ENCODE data around the gene LRCH1.
"Not testable (repeated sequence)": the region's sequence is repeated elsewhere in the genome, so short reads cannot be mapped to it uniquely, and the experiment has no call there.

LRCH1 gene

GRCh38 chr13:46552889-46553520, at the start of gene LRCH1:
LRCH1 (plus strand) TSS chr13:46553170; CDS start chr13:46553397, 227 bp downstream.
- DNase-seq (ENCODE audit: low read depth), result no peak

DNA sequence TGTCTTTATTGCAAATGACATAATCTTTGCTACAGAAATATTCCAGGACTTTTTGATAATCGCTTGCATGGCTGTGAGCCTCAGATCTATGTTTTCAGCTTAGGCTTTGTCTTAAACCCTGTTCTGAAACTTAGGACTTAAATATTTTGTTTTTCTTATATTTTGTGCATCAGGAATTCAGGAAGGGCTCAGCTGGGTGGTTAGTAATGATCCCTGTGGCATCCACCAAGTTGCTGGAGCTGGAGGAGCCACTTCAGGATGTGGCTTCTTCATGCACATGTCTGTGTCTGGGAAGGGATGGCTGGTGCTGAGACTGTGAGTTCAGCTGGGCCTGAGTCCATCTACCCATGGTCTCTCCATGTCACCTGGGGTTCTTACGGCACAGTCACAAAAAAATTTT, 48.9 kb upstream of the LRCH1 start:
- no peak for DNase-seq (ENCODE audit: low read depth)

- DNase-seq (ENCODE audit: low read depth), result no peak
Observed at GRCh38 chr13:46507981-46508380, 45.0 kb upstream of the LRCH1 start.

DNA sequence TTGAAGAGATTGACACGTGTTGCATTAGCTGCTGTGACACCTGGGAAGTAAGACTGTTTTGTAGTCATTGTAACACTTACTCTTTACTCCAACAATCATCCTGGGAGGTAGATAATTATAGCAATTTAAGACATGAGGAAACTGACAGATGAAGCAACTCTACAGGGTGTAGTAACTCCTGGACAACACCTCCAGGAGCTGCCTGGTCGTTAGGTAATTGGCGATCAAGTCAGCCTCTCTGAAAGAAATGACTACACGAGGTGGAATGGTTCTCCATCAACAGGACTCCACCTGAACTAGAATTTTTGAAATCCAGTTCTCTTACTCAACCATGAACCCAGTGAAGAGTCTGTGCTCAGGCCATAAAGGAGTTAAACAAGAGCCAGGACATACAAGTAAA, 43.0 kb upstream of the LRCH1 start:
- no peak for DNase-seq (ENCODE audit: low read depth)

- DNase-seq (ENCODE audit: low read depth), result no peak
Observed at GRCh38 chr13:46515803-46516202, 37.2 kb upstream of the LRCH1 start.

DNA sequence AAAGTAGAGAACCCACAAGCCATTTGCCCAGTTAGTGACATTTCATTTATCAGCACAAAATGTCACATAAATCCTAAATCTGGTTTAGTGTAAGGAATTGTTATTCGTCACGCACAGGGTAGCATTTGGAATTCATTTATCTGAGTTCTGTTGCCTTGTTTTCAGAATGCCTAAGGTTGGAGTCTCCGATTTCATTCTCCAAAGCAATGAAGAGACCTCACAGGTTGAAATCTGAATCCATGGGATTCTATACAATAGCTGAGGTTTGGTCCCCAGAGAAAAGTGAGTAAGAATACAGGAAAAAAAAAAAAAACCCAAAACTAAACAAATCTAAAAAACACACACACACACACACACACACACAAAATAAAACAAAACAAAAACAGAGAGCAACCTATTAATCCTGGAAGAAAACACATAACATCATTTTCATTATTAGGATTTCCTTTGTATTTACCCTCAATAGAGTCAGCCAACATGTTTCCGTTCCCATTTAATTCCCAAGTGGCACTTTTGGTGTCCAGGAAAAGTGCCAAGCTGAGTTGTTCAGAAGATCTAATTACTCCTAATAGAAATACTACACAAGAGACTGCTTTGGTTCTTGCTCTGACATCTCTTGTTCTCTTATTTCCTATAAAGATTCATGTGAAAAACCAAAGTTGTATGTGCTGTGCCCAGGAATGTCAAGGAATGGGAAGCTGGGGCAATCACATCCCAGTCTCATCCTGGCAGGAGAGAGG, 36.2 kb upstream of the LRCH1 start:
- DNase-seq (ENCODE audit: low read depth), result no peak

DNA sequence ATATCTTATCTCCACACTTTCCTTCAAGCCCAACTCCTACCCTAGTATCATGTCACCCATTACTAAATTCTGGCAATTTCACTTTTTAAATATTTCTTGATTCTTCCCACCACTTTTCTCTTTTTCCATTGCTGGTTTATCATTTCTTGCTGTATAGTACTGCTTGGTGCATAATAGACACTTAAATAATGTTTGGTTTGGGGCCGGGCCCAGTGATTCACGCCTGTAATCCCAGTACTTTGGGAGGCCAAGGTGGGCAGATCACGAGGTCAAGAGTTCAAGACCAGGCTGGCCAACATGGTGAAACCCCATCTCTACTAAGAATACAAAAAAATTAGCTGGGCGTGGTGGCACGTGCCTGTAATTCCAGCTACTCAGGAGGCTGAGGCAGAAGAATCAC, 35.2 kb upstream of the LRCH1 start:
- DNase-seq (ENCODE audit: low read depth), result not testable (repeated sequence)

- DNase-seq (ENCODE audit: low read depth), result no peak
Observed at GRCh38 chr13:46519182-46519581, 33.8 kb upstream of the LRCH1 start.

DNA sequence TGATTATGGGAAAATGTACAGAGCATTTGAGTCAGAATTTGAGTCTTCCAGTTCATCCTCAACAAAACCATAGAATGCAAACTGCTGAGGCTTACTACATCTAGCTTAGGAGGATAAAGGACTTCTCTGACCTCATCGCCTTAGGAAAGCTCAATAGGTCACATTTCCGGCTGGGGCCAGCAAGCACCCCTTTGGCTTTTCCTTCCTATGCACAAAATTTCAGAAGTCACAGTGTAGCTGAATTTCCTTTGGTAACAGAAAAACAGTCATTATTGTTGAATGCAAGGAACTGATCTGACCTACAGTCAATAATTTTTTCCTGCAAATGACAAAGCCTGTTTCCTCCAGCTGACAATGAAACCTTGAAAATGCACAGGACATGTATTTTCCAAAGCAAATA, 32.8 kb upstream of the LRCH1 start:
- DNase-seq (ENCODE audit: low read depth), result no peak

- DNase-seq (ENCODE audit: low read depth), result no peak
Observed at GRCh38 chr13:46521486-46521885, 31.5 kb upstream of the LRCH1 start.

GRCh38 chr13:46521921-46522747, 30.8 kb upstream of the LRCH1 start:
- DNase-seq (ENCODE audit: low read depth), result no peak

DNA sequence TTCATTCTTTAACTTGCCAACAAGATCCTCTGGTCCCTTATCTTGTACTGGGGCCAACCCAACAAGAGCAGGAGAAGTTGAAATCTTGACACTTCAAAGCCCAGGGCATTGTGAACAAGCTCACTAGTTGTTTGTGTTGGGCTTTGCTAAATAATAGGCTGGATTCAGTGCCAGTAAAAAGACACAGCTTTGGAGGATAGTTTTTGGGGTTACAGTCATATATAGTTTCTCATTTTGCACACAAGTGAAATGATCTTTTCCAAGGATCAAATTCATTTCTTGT, 30.3 kb upstream of the LRCH1 start:
- no peak for DNase-seq (ENCODE audit: low read depth)

DNA sequence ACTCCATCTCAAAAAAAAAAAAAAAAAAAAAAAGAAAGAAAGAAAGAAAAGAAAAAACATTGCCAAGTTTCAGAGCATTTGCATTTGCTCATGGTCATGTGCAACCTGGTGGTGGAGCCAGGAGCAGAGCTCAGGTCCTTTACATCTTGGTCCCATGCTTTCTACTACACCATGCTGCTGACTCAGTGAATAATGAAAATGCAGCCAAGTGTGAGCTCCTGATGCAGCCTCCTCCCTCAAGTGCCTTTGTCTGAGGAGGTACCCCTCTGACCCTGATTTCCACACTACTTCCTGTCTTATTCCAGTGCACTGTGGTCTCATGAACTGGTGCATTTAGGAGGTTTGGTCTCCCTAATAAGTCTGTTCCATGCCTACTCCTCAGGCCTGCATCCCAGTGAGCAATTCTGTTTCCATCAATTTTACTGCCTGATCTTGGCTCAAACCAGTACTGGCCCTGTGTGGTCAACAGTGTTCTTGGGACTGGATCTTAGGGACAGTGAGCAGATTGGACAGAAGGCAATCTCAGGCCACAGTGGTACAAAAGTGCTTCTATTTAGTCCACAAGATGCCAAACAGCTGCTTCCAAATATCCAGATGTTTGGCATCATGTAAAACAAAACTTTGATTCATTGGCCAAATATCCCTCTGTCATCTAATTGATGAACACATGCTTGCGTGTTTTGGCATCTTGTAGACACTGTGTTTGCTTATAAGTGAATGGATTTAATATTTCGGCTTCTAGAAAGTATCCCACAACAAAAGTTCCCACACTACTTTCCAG, 28.8 kb upstream of the LRCH1 start:
- no peak for DNase-seq (ENCODE audit: low read depth)

DNA sequence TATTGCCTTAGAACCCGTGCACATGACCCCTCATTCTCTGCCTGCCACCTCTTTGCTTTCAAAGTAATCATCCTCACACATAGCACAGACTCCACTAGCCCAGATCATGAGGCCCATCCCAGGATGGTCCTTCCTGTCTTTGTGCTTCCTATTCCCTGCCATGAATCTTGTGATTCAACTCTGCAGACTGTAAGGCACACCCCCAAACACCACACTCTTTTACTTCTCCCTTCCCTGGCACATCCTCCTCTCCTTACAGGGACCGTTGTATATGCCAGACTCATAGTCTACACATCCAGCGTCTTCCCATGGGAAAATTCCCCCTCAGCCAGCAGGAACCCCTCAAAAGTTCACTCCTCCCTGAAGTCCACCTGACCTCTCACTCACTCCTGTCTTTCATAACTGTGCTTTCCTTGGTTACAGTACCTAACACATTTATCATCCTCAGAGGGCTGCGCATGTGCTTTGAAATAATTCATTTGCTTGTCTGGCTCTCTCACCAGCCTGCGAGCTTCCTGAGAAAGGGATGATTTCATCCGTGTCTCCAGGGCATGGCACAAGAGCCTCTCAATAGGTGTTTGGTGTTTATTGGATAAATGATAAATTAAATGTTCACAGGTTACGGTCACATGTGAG, 26.8 kb upstream of the LRCH1 start:
- DNase-seq (ENCODE audit: low read depth), result no peak

DNA sequence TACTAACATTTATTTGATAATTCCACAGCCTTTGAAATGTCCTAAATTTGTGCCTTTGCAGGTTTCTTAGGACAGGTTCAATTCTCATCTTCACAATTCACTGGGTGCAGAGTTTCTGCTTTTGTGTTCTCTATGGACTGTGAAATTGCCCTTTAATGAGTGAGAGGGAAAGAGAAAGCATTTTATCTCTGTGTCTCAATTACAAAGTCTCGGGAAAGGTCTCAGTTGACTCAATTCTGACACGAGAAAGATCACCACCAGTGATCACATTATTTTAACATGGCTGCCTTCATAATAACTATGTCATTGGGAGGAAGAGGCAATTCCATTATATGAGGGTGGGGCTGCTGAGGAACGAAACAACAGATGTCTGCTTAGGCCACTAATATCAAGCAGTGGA, 26.2 kb upstream of the LRCH1 start:
- no peak for DNase-seq (ENCODE audit: low read depth)

DNA sequence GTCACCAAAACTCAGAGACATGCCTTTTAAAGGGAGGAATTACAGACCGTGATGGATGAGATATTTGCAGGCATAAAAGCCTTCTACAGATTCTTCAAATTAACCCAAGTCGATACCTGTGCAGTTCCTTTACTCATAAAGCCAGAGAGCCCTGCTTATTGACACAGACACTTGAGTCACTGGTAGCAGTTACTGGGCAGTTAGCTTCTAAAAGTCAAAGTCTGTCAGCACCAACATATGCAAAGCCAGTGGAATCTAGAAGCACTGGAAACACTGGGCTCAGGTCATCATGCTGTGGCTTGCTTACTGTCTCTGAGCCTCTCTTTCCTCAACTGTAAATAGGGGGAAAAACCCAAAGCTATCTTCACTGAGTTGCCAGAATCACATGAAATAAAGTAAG, 25.7 kb upstream of the LRCH1 start:
- DNase-seq (ENCODE audit: low read depth), result no peak

- no peak for DNase-seq (ENCODE audit: low read depth)
Observed at GRCh38 chr13:46529216-46529919, 23.6 kb upstream of the LRCH1 start.

- DNase-seq (ENCODE audit: low read depth), result no peak
Observed at GRCh38 chr13:46530084-46530935, 22.7 kb upstream of the LRCH1 start.

DNA sequence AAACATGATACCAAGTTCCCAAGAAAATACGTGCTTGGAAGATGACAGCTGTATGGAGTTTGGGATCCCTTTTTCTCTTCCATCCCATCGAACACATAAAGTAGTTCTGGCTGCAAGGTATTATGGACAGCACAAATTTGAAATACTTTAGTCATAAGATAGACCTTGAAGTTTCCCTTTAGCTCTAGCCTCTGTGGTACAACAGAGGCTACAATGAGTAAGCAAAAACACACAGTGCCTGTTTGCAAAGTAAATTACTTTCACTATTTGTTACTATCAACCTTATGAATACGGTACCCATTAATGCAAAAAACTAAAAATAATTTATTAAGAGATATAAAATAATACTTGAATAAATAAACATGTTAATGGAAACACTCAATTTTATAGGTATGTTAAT, 21.0 kb upstream of the LRCH1 start:
- DNase-seq (ENCODE audit: low read depth), result no peak

DNA sequence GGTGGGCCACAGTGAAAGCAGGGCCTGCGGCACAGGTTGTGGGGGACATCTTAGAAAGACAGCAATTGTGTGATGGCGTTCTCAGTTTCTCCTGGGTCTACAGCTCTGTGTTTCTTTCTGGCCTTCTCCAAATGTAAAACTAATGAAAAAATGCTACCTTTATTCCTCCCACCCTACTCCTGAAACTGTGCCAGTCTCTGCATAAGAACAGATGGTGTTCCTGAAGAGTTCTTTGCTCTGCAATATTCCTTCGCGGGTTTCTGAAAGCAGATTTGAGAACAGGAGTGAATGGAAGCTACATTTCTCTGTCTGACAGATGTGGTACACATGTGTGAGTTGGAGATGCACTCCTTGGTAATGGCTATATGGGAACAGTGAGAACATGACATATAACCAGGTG, 18.0 kb upstream of the LRCH1 start:
- DNase-seq (ENCODE audit: low read depth), result no peak

Data from HS-5 (cell line).